ENCODE results near the gene USP20.
A peak's percentile ranks its signal among the peaks of the same experiment; 100 is the strongest.

The USP20 gene

DNA sequence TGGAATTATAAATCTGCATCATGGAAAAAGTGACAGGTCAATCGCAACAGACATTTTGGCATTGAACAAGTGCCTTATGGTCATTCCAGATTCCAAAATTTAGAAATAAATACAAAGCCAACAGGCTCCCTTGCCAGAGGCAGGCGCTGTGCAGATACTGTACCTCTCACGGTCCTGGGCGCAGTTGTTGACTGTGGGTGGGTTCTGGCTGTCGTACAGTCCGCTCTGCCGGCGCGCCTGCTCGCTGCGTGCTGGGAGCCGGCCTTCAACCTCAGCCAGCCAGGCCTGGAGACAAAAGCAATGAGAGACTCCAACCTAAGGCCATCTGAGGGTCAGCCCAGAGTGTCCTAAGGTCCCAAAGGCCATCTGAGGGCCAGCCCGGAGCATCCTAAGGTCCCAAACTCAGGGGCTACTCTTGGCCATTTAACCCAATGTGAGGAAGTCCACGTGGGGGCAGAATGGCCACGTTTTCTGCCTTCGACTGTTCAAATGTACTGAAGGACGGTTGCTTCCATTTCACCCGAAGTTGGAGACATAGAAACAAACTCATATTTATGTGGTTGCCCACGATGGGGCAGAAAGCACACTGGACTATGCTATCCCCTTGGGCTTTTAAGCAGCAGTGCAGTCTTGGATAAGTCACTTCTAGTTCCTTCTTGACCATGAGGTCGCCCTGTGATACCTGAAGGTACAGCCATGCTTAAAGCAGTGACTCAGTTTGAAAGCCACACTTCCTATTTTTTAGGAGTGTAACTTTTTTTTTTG is 65.2 kb downstream of the USP20 start:
- DNase-seq (ENCODE audit: low spot score), result peak; percentile 78
- TF ChIP-seq, protein P1, sequence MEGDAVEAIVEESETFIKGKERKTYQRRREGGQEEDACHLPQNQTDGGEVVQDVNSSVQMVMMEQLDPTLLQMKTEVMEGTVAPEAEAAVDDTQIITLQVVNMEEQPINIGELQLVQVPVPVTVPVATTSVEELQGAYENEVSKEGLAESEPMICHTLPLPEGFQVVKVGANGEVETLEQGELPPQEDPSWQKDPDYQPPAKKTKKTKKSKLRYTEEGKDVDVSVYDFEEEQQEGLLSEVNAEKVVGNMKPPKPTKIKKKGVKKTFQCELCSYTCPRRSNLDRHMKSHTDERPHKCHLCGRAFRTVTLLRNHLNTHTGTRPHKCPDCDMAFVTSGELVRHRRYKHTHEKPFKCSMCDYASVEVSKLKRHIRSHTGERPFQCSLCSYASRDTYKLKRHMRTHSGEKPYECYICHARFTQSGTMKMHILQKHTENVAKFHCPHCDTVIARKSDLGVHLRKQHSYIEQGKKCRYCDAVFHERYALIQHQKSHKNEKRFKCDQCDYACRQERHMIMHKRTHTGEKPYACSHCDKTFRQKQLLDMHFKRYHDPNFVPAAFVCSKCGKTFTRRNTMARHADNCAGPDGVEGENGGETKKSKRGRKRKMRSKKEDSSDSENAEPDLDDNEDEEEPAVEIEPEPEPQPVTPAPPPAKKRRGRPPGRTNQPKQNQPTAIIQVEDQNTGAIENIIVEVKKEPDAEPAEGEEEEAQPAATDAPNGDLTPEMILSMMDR (IDR thresholded peaks at IDR 0.05; ENCODE audit: borderline replicate concordance, control extremely low read depth, extremely low read depth, insufficient read depth, missing control alignments), result no peak
- in situ Hi-C loops (cut with MboI; ENCODE audit: low sequenced_read_pairs, unreplicated experiment), result no loop called here

DNA sequence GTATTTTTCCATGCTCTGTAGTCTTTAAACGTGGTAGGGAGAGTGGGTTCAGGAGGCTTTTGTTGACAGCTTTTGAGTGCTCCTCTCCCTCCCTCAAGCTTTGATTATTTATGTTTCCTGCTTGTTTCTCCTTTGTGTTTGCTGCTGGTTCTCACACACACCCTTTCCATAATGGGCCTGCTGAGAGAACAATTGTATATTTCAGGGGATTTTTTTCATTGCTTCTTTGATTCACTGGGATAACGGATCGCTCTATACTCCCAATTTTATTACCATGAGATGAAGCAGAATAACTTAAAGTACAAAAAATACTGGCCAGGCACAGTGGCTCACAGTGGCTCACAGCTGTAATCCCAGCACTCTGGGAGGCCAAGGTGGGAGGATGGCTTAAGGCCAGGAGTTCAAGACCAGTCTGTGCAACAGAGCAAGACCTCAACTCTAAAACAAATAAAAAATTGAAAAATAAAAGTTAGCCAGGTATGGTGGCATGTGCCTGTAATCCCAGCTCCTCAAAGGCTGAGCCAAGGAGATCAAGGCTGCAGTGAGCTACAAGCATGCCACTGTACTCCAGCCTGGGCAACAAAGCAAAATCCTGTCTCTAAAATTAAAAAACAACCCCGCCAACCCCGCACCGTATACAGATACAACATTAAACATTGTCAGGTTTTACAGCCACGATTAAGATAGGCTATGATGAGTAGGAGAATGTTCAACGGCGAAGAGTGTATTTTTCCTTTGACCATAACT is 66.9 kb downstream of the USP20 start:
- TF ChIP-seq, protein P1 (IDR thresholded peaks at IDR 0.05; ENCODE audit: borderline replicate concordance, control extremely low read depth, extremely low read depth, insufficient read depth, missing control alignments), result no peak
- DNase-seq (ENCODE audit: low spot score), result no peak
- in situ Hi-C loops (cut with MboI; ENCODE audit: low sequenced_read_pairs, unreplicated experiment), result no loop called here

DNA sequence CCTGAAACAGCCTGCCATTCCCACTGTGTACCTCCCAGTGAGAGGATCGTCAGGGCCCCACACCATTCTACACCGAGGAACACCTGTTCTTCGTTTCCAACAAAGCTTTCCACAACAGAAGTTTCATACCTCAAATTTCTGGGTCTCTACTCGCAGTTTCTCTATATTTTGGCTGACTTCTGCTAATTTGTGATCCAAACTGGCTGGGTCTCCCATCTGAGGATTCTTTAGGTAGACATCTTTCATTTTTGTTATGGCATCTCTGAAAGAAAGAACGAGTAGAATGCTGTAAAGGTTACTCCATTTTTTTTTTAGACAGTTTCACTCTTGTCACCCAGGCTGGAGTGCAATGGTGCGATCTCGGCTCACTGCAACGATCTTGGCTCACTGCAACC is 67.5 kb downstream of the USP20 start:
- DNase-seq (ENCODE audit: low spot score), result no peak
- in situ Hi-C loops (cut with MboI; ENCODE audit: low sequenced_read_pairs, unreplicated experiment), result no loop called here

DNA sequence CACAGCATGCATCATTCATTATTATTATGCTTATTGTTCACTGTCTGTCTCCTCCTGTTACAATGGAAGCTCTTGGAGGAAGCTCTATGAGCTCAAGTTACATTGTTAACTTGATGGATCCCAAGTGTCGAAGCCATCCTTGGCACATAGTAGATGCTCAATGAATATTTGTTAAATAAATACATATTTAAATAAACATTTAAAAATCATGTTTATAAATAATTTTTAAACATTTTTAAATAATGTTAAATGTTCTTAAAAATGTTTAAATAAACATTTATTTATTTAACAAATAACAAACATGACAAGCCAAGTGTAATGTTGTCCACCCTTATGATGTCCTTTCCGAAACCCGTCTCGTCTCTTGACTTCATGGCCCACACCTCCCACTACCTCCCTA is 69.5 kb downstream of the USP20 start:
- in situ Hi-C loops (cut with MboI; ENCODE audit: low sequenced_read_pairs, unreplicated experiment), result no loop called here
- no peak for DNase-seq (ENCODE audit: low spot score)
- TF ChIP-seq, protein P1 (IDR thresholded peaks at IDR 0.05; ENCODE audit: borderline replicate concordance, control extremely low read depth, extremely low read depth, insufficient read depth, missing control alignments), result no peak

More for the DNA sequence above, 67.5 kb downstream of the USP20 start:
- TF ChIP-seq, protein P1 (IDR thresholded peaks at IDR 0.05; ENCODE audit: borderline replicate concordance, control extremely low read depth, extremely low read depth, insufficient read depth, missing control alignments), result no peak

DNA sequence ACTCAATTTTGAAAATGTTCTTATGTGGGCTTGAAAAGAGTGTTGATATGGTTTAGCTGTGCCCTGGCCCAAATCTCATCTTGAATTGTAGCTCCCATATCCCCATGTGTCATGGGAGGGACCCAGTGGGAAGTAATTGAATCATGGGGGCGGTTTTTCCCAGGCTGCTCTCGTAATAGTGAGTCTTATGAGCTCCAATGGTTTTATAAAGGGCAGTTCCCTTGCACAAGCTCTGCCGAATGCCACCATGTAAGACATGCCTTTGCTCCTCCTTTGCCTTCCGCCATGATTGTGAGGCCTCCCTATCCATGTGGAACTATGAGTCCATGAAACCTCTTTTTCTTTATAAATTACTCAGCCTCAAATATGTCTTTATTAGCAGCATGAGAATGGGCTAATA is 71.0 kb downstream of the USP20 start:
- TF ChIP-seq, protein P1 (IDR thresholded peaks at IDR 0.05; ENCODE audit: borderline replicate concordance, control extremely low read depth, extremely low read depth, insufficient read depth, missing control alignments), result no peak
- in situ Hi-C loops (cut with MboI; ENCODE audit: low sequenced_read_pairs, unreplicated experiment), result no loop called here

DNA sequence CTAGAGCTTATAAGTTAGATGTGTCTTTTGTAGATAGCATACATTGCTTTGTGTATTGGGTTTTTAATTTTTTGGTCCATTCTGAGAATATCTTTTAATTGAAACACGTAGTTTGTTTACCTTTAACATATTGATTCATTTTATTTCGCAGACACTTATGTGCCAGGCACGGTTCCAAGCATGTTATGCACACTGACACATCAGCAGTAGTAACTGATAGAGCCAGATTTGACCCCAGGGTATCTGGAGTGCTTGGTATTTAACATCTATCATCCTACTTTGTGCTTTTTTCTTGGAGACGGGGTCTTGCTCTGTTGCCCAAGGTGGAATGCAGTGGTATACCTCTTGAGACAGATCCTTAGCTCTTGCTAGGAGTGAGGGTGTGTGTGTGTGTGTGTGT is 71.9 kb downstream of the USP20 start:
- no peak for DNase-seq (ENCODE audit: low spot score)
- in situ Hi-C loops (cut with MboI; ENCODE audit: low sequenced_read_pairs, unreplicated experiment), result no loop called here
- TF ChIP-seq, protein P1 (IDR thresholded peaks at IDR 0.05; ENCODE audit: borderline replicate concordance, control extremely low read depth, extremely low read depth, insufficient read depth, missing control alignments), result no peak

More for the DNA sequence above, 71.0 kb downstream of the USP20 start:
- DNase-seq (ENCODE audit: low spot score), result no peak

All from GM13976 (cell line).